ENCODE results near the gene URB1.
"Not testable (repeated sequence)": the region's sequence is repeated elsewhere in the genome, so short reads cannot be mapped to it uniquely, and the experiment has no call there.

The URB1 gene

DNA sequence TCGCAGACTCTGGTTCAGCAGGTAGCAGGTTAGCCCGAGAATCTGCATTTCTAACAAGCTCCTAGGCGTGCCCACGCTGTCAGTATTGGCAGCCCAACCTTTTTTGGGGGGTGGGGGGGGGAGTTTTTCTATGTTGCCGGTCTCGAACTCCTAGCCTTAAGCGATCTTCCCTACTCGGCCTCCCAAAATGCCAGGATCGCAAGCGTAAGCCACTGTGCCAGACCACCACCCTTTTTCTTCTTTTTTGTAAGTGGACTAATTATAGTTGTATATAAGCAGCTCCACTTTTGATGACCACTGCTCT is 113.5 kb downstream of the URB1 start:
- no peak for DNase-seq

DNA sequence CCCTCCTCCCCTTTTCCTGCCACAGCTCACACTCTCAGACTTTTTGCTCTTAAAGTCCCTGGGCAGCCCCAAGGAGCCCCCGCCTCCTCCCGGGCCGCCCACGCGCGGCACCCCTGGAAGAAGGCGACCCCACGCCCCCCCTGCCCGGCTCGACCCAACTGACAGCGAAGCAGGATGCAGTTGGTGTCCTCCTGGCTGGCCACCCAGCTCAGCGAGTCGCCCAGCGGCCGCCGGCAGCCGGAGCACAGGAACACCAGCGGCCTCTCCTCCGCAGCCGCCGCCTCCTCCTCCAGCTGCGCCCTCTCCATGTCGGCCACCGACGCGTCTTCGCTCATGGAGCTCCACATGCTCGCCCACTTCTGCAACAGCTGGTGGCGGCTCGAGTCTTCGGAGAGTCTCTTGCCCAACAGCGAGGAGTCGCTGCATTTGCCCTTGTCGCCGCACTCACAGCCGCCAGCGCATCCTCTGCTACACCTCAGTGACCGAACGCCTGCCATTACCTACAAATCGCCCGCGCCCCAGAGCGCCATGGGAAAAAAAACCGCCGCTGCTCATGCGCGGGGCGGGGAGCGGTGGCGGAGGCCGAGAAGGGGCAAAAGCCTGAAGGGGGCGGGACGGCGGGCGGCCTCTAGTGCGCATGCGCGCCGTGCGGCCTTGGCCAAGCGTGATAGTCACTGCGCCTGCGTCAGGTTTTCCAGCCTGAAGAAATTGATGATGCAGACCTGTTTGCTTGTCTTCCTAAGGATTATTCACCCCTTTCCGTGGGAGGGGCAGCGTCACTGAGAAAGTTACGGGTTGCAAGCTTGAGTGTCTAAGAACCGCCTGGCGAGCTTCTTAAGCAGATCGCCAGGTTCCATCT is 114.1 kb downstream of the URB1 start, which contains the start of gene MIS18A:
Gene MIS18A (minus strand): TSS at position 532 of the 859 bp plus-strand sequence. CDS start 35 bp downstream, at position 497.
- peak; percentile 96 for DNase-seq

DNA sequence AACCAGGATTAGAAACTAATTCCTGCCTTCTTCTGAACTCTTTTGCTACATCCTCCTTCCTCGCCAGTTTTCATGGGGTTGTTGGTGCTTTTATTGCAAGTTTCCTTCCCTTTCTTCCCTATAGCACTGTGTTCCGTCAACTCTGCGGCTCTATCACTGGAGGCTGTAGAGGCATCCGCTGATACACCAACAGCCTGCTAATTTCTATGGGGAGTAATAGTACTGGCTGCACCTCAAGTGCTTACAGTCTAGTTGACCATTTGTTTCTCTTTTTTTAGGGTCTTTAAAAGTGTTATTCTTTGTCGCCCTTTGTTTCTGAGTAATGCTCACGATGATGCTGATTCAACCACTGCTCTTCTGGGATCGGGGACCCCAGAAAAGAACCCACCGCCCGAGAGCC is 114.7 kb downstream of the URB1 start:
- no peak for DNase-seq

DNA sequence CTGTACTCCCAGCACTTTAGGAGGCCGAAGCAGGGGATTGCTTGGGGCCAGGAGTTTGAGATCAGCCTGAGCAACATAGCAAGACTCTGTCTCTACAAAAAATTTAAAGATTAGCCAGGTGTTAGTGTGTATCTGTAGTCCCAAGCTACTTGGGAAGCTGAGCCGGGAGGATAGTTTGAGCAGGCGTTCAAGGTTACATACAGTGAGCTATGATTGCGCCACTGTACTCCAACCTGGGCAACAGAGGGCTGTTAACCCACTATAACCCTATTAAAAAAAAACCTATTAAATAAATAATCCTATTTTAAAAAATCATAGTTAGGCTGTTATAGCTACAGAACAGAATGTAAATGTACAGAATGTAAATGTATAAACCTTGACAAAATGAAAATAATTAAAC is 116.1 kb downstream of the URB1 start:
- DNase-seq: no peak

DNA sequence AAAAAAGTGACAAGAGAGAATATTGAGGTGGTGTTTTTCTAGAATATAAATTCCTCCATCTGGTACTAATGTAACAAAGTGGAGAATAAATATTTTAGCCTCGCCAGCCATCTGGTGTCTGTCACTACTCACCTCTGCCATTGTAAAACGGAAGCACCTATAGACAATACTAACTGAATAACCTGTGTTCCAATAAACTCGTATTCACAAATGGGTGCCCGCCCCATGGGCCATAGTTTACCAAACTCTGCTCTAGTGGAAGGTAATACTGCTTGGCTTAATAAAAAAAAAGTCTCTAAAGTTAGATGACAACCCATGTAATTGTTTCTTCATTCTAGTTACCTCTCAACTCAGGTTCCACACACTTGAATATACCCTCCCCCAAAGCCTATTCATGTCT is 122.1 kb downstream of the URB1 start:
- DNase-seq: no peak

DNA sequence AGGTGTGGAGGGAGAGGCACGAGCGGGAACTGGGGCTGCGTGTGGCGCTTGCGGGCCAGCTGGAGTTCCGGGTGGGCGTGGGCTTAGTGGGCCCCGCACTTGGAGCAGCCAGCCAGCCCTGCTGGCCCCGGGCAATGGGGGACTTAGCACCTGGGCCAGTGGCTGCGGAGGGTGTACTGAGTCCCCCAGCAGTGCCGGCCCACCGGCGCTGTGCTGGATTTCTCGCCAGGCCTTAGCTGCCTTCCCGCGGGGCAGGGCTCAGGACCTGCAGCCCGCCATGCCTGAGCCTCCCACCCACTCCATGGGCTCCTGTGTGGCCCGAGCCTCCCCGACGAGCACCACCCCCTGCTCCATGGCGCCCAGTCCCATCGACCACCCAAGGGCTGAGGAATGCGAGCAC is 127.5 kb downstream of the URB1 start:
- DNase-seq: not testable (repeated sequence)

DNA sequence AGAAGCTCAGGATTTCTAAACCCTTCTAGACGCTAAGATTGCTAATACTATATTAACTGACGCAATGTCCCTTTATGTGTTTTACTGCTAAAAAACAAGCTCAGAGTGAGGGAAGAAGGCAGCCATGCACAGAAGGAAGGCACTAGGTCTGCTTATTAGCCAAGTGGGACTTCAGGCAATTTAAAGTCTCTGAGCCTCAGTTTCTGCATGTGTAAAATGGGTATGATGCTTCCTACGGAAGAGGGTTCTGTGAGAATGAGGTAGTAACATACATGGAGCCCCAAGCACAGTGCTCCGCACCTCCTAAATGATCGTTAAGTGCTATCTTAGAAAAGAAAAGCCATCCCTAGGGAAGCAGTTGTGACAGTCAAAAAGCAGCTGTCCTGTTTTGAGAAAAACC is 130.9 kb downstream of the URB1 start:
- no peak for DNase-seq

Data from left hindlimb (tissue), 1 donor.